GM19023 (cell line): ENCODE data around the gene ETV6.

Experiments used
- ATAC-seq: cut with Tn5 transposase; IDR thresholded peaks from one replicate; pipeline ENCODE4 v1.9.1; 2021; ENCODE audit warnings: mild to moderate bottlenecking, moderate library complexity; ENCODE audit not compliant: unreplicated experiment

Gene ETV6

DNA sequence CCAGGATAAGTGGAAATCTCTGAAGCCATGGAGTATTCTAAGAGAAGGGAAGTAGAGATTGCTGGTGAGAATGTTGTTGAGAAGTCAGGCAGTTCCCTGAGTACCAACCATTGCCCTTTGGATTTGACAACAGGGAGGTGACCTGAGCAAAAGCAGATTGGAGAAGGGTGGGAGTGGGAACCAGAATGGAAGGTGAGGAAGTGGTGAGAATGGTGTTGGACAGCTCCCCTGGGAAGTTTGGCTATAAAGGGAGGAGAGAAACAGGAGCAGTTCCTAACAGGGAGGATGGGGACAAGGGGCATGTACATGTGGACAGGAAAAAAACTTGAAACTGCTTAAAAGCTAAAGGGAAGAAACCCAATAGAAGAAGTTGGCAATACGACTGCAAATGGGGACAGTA, 198.1 kb downstream of the ETV6 start:
- no peak for ATAC-seq

- no peak for ATAC-seq
These were observed 200.5 kb downstream of the ETV6 start for GRCh38 chr12:11849757-11850504.

DNA sequence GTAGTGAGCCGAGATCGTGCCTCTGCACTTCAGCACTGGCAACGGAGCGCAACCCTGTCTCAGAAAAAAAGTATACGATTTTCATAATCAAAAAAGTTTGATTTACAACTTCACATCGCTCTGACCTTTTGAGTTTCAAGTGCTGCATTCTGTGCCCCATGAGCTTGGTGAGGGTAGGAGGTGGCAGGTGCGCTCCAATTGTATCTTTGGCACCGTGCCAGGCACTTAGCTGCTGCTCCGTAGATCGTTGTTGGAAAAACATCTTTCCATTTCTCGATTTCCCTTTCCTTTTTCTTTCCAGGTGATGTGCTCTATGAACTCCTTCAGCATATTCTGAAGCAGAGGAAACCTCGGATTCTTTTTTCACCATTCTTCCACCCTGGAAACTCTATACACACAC, 203.7 kb downstream of the ETV6 start:
- ATAC-seq, result no peak

DNA sequence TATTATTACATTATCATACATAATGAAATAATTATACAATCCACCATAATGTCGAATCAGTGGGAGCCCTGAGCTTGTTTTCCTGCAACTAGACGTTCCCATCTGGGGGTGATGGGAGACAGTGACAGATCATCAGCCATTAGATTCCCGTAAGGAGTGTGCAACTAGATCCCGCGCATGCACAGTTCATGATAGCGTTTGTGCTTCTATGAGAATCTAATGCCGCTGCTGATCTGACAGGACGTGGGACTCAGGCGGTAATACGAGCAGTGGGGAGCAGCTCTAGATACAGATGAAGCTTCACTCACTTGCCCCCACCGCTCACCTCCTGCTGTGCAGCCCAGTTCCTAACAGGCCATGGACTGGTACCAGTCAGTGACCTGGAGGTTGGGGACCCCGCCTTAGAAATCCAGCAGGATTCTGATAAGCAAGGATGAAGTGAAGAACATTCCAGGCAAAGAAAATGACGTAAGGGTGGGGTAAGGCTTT, 204.6 kb downstream of the ETV6 start:
- ATAC-seq, result no peak

DNA sequence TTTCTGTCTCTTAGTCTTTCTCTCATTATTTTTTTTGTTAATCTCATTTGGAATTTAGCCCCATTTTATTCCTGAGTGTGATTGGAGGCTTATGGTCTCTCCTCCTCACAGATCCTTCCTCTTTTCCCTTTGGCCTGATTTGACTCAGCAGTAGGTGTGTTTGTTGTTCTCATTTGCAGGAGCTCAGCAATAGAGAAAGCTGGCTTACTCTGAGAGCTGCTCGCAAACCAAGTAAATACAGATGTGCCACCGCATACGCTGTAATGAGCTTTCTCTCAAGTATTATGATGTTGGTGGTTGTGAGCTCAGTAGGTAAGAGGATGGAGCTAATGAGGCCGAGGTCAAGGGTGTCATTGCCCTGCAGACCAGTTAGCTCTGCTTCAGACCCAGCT, 206.5 kb downstream of the ETV6 start:
- peak; percentile 69 for ATAC-seq

DNA sequence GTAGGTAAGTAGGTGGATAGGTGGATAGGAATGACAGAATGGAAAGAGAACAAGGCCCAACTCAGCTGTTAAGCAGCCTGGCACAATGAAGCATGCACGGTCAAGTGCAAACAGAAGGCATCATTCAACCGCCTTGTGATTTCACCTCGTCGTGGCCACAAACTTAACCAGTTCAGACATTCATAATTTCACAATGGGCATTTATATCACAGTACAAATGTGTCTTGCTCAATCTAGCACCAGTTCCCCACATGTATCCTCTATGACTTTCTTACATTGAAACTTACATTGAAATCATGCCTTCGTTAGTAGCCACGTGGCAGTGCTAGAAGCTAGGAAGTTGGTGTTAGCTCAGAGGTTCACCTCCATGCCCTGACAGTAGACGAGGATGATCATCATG, 207.5 kb downstream of the ETV6 start:
- no peak for ATAC-seq

DNA sequence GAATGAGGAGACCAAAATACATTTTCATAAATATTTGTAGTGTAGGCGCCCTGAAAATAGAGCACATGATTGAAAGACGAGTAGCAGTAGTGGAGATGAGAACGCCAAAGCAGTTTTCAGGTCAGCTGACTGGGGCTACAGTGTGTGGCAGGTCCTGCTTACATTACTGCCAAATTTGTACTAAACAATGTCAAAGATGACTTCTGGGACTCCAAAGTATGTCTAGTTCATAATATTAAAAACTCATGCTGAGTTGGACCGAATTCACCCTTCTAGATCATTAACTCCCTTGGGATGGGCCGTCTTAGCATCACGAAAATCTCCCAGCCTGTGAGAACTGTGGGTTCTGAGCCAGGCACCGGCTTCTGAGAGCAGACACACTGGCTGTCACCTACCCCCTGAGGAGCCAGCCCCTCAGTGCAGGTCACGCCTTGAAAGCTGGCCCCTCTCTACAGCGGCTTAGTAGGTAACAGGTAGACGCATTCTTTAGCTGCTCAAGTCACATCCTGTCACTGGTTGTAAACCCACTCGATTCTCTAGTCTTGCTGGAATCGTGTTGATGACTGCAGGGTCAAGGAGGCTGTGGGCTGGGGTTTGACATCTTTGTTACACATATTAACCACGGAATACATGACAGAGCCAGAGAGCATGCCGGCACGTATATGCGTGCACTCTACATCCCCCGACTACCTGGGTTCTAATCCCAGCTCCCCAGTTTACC, 210.4 kb downstream of the ETV6 start:
- ATAC-seq, result no peak

- ATAC-seq, result no peak
These were observed 211.8 kb downstream of the ETV6 start for GRCh38 chr12:11861155-11861863.

- no peak for ATAC-seq
These were observed 212.6 kb downstream of the ETV6 start for GRCh38 chr12:11861864-11862600.

GRCh38 chr12:11862798-11863197, 213.3 kb downstream of the ETV6 start:
- ATAC-seq, result no peak

GRCh38 chr12:11863478-11863906, 214.0 kb downstream of the ETV6 start:
- no peak for ATAC-seq

- no peak for ATAC-seq
These were observed 214.5 kb downstream of the ETV6 start for GRCh38 chr12:11863988-11864387.

DNA sequence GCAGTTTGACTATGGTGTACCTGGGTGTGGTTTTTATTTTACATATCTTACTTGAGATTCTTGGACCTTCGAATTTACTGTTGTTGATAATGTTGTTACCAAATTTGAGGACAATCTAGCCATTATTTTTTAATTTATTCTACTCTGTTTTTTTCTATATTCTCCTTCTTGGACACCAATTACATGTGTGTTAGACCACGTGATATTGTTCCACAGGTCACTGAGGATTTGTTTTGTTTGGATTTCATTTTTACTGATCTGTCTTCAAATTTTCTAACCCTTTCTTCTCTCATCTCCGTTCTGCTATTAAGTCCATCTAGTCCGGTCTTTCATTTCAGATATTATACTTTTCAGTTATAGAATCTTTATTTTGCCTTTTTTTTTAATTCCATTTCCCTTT, 216.3 kb downstream of the ETV6 start:
- ATAC-seq, result no peak

- no peak for ATAC-seq
These were observed 218.6 kb downstream of the ETV6 start for GRCh38 chr12:11868027-11868426.

- ATAC-seq, result no peak
These were observed 219.9 kb downstream of the ETV6 start for GRCh38 chr12:11869406-11869805.

- ATAC-seq, result no peak
These were observed 220.6 kb downstream of the ETV6 start for GRCh38 chr12:11870041-11870451.

DNA sequence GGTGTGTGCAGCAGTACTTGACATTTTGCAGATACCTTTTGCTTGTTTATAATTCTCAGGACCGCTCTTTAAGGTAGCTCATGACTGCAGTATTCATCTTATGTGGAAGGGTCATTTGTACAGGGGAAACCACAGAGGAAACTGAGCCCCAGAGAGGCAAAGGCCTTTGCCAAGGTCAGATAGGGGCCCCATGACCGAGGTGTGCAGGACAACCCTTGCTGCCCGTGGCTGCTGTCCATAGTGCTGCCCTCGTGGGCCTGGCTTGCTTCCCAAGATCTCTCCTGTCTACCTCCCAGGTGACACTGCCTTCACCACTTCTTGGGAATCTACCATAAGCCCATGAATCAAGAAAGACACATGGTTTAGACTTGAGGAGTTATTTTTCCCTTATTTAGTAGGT, 222.6 kb downstream of the ETV6 start:
- no peak for ATAC-seq

- ATAC-seq, result no peak
These were observed 226.0 kb downstream of the ETV6 start for GRCh38 chr12:11875414-11875935.

DNA sequence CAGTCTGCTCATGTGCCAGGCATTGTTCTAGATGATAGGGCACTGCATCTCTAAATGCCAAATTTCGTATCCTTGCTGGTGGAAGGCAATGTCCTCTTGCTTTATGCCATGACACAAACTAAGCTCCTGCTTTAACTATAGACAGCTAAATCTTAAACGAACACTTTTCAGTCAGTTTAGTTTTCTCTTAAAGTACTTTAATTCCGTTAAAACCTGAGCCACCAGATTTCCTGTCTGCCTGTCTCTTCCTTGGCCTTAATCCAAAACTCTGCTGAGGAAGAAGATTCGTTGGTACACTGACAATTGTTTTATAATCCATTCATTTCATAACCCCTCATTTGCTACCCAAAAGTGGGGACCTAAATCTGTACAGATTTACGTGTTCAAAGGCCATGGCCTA, 226.8 kb downstream of the ETV6 start:
- no peak for ATAC-seq

DNA sequence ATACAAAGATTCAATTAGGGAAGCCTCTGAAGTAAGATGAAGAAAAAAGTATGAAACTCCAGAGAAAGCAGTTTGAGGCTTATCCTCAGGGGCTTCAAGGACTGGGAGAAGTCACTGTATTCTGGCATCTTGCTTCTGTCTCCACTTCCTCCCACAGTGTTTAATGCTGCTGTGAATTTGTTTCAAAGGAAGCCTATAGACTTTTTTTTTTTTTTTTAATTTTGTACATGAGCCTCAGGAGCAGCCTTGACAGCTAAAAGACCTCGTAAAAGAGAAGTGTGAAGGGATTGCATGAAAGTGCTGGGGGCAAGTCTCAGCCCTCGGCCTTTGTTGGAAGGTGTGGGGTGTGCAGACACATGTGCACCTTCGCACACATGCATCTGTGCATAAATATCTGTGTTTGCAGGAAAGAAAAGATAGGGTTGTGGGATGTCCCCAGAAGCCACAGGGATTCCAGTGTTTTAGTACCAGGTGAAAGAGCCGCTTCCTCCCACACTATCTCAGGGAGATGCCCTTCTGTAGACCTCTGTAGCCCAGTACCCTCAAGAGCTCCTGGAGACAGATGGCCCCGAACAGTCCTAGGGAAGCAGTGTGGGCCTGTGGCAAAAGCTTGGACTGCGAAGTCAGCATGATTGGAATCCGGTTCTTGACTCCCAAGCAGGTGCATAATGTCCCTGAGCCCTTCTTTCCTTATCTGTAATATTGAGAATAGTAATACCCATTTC, 227.8 kb downstream of the ETV6 start:
- ATAC-seq, result no peak
